NCI-H1436 treated with DMSO at 0.1 percent for 48 hours (cell line): ENCODE data around the gene MTMR1.

Source experiments
- DNase-seq: peaks from one replicate; lab custom pipeline; 2025; lab: John Stamatoyannopoulos, UW

The MTMR1 gene

DNA sequence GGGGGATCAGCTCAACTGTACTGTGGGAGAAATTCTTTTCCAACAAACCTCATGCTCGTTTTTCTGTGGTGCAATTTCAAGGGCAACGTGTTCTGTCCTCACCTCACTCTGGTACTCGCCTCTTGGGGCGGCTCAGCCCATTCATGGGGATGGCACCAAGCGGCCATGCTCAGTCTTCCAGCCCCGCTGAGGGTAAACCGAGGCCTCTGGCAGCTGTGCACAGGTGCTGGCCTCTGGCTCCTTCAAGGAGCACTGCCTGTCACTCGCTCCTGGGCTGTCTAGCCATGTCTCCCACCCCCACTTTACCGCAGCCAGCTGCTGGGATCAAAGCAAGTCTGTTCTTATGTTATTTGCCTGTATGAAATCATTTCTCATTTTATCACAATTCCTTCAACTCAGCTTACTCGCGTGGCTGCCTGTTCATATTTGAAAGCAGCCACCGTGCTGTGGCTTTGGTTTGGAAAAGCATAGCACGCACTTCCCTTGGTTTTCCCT, 70.2 kb downstream of the MTMR1 start:
- DNase-seq: no peak

DNA sequence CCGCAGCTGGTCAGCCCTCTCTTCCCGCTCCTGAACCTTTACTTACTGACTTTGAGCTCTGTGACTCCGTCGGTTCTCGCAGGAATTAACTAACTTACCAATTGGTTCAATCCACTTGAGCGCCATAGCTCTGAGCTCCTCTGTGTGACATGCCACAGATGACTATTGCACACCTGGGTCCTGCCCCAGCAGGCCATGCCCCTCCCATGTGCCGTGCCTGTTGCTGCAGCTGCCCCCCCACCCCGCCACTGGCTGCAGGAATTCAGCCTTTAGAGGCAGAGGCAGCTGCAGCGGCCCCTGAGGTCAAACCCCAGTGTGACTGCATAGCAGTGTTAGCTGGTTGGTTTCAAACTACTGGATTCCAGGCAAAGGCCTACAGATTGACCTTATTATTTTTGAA, 70.6 kb downstream of the MTMR1 start:
- DNase-seq: no peak

DNA sequence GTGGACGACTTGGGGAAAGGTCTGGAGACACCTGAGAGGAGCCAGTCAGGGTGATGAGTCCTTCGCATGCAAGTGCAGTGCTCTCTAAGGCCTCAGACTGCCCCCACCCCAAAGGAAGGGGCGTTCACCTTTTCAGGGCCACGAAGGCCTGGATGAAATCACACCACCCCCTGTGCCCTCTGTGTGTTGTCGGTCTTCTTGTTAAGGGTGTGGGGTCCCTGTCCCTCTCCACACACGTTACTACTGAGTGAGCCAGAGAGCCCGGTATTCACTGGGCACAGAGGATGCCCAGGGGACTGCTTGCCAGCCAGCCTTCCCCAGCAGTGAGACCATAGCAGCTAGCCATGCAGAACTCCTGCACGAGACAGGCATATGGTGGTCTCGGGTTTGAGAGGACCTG, 72.0 kb downstream of the MTMR1 start:
- DNase-seq: no peak

DNA sequence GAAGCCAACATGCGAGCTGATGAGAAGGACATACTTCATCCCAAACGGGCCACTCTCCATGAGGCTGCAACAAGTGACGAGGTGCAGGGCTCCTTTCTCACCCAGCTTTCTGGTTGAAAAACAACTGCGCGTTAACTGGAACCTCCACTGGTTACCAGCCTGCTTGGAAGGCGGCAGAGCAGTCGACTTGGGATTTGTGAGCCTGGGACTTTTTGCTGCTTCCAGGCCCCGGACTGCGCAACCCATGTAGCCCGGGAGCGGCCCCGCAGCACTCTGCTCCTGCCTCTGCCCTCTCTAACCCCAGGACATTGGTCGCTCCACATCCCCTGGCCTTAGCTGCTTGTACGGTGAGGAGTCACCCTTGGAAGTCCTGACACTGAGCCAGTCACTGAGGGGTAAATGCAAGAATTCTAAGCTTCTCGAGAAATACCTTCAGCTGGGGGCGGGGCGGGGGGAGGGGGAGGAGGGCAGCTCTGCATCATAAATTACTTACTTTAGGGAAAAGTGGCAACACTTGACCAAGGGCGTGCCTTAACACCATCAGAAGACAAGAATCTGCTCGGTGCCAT, 72.7 kb downstream of the MTMR1 start:
- DNase-seq: no peak

DNA sequence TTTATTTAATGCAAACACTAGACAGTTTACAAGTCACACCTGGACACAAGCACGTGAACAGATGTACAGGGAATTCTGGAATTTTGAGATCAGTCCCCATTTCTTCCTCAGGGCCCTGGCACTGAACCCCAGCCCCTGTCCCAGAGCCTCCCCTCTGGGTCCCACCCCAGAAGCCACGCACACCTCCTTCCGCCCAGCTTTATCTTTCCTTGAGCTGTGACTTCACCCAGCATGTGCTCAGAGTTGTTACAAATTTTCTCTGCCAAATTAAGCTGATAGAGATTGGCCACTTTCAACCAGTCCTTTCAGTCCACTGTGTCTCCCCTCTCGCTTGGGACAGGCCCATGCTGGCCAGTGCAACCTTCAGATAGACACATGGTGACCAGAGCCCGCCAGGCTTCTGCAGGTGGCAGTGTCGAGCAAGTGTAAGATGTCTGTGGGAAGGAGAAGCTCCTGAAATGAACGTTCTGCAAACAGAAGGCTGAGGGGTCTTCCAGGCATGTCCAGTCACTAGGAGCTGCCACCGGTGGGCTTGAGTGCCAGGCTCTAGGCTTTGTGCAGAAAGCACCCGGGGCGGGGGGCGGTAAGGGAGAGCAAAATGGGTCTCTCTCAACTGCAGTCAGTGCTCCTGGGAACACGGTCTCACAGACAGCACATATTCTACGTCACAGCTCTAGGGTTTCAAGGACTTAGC, 73.3 kb downstream of the MTMR1 start:
- no peak for DNase-seq

DNA sequence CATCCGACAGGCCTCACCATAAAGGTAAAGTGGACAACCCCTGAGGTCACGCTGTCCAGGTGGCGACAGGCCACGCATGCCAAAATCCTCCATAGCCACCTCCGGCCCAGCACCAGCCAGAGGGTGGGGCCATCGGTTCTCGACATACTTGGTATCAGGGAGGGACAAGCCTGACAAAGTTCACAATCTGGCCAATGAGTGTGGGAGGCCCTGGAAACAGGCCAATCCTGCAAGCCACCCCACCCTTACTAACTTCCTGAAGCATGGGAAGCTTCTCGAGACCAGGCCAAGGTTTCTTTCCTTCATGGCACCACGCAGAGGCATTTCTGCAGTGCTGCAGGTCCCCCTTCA, 73.8 kb downstream of the MTMR1 start:
- no peak for DNase-seq

DNA sequence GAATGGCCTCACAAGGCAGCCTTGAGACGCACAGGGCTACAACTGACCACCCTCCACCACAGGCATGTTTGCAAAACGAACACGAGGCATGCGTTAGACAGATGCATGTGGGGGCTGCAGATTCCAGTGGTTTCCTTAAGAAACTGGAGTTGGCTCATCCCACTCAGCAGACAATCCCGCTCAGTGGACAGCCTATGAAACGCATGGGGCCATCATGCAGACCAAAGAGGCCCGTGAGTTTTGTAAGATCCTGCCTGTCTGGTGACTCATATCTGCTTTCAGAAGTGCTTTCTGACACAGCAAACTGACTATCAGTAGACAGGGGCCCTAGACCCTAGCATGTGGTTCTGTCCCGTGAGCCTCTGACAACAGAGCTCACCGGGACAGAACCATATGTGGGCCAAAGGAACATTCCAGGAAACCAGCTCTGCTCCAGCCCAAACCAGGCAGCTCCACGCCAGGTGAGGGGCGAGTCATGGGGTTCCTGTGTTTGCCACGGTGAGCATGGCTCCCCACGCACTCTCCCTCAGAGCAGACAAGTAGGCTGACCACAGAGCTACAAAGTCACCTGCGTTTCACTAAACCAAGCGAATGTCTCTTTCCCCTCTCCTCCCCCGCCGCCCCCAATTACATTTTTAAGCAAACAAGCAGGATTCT, 74.4 kb downstream of the MTMR1 start:
- no peak for DNase-seq

DNA sequence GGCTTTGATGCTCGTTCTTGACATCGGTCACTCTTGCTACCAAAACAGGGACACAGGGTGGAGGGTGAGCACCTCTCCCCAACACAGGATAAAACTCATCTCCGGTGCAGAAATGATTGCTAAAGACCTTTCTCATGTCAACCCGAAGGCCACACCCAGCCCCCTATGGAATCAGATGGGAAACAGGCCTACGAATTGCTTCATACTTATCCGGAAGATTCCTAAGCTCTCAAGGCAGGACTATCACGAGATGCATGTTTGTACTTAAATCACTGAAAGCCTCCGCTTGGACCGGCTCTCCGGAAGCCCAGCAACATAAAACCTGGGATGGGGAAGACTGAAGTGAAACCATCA, 74.9 kb downstream of the MTMR1 start:
- DNase-seq: no peak

DNA sequence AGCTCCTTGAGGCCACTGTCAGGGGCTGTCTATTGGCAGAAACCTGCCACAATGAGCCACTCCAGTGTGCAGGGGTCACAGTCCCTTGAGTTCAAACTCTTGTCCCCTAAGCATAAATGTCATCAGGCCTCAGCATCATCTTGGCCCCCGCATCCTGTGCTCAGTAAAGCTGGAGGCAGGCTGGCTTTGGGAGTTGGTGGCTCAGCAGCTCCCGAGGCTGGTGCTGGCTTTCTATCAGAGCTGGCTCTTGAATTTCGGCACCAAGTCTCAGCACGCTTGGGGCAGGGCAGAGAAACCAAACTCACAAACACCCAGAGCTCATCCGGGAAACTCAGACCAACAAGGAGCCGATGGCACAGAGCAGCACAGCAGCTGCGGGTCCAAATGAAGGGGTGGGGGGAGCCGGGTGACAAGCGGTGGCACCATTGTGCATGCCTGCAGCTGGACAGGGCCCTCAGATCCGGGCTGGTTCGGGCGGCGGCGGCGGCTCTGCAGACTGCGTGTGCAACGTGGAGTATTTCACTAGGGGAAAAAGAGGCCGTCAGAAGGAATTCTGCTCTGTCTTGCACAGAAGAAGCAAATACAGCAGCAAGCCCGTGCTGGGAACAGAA, 75.5 kb downstream of the MTMR1 start:
- DNase-seq: no peak

DNA sequence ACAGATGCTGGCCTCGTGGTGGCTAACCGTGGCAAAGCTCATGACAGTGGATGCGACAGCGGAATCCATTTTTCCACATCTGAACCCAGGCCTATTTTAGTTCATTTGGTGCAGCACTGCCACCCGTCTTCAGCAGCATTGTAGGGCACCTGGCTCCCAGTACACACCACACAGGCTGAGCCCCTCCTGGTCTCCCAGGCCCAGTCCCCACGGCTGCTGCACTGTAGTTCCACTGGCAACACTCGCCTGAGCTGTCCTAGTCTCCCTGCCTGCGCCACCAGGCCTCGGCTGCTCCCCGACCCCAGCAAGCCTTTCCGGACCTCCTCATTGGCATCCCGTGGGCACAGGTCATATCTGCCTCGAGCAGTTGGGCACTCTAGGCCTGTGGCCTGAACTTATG, 76.2 kb downstream of the MTMR1 start:
- DNase-seq: no peak

DNA sequence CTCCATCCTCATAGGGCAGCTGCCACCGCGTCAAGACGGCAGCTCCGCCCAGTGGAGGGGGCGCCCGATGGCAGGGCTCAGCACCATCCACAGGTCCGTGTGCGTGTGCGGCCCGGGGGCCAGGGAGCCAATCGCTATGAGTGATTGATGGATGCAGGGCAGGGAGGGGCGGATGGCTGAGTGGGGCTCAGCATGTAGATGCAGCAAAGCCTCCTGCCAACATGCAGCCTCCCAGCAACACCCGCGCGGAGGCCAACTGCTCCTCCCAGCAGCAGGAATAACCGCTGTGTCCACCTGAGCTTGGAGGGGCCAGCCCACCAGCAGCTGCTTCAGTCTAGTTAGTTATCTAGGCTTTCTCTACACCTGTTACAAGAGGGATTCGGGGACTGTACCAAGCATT, 77.4 kb downstream of the MTMR1 start:
- DNase-seq: no peak

DNA sequence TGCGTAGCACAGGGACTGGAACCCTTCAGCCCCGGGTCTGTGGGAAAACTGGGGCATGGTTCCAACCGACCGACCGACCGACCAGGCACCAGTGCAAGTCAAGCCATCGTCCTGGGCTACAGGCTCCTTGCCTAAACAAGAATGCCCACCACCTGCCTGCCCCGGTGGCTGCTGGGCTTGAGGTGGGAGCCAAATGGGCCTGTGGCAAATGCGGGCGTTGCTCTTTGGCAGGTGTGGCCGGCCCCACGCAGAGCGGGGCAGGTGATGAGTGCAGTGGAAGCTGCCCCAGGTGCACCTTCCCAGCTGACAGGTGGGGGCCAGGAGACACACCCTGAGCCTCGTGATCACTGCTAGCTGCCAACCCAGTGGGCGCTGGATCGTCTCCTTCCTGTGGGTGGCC, 77.9 kb downstream of the MTMR1 start:
- no peak for DNase-seq

DNA sequence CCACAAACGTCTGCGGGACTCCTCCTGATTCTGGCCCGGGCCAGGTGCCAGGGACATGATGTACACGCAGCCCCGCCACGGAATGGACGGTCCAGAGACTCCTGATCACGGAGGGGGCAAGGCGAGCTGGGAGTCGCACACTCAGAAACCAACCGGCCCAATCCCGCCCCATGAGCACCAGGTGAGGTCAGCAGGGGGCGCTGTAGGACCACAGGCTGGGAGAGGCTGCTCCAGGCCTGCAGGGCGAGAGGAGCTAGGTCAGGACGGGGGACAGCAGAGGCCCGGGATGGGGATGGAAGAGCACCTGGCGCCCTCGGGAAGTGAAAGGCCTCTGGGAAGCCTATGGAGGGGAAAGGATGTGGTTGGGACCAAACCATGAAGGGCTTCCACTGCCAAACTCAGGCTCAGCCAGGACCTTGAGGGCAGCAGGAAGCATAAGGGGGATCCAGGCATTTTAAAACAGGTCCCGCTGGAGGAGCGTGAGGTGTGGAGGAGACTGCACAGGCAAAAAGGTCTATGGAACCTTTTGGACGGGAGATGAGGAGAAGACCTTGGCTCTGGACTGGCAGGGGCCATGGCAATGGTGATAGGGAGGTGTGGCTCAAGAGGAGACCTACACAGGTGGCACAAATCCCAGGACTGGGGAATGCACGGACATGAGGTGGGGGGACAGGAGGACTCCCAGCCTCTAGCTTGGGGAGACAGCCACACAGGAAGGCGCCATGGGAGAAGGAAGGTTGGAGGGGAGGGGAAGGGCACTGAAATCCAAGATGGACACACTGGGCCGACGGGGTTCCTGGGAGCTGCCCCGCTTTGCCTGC, 79.2 kb downstream of the MTMR1 start:
- DNase-seq: no peak

DNA sequence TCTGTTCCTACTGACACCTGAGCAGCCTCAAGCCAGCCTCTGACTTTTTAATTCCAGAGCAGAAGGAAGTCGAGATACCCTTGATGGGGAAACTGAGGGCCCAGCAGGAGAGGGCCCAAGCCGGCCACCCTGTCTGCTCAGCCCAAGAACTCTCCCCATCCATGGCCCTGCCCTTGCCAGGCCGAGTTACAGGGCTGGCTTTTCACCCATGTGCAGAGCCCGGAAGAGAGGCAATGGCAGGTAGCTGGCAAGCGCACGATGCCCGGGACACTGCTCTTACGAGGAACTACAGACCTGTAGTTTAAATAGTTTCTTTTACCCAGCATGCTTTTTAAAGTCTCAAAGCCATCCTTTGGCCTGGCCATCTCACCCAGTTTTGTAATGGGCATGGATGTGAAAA, 79.9 kb downstream of the MTMR1 start:
- no peak for DNase-seq

DNA sequence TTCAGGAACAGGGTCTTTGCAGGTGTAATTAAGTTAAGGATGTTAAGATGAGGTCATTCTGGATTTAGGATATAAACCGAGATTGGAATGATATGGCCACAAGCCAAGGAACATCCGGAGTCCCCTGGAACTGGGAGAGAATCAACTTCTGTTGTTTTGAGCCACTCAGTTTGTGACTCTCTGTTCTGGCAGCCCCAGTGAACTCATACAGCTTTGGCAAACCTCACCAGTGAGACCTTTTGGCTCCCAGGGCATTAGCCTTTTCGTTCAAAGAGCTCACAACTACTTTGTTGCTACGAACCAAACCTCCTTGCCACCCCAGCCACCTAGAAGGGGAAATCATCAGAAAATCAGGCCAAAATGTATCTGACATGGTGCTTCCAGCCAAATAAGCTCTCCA, 80.4 kb downstream of the MTMR1 start:
- DNase-seq: no peak

DNA sequence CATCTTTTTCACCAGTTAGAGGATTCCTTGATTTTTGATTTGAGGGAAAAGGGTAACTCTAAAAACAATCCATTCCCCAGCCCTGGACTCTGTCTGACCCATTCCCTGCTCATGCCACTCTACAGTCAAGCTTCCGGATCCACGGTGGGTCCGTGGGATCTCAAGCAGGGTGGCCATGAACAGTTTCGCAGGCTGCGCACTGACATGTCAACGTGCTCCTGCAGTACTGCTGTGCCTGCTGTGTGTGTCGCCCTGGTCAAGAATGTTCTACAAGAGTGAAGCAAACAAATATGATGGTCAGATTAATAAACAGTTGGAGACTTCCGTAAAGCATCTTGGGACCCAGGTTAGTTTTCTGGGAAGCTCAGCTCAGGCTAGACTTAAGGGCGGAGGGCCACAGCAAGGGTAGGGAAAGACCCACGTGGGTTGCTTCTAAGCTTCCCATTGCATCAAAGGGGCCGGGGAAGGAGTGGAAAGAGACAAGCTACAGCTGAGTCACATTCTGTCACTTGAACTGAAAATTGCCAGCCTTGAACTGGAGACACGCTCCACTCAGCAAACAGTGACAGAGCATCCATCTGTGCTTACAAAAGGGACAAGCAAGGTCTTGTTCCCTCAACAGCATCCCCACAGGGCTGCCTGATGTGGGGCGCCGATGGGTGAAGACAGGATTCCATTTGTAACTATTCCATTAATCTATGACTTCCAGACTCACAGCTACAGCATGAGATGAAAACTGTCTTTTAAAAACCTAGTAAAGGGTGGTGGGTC, 81.8 kb downstream of the MTMR1 start:
- no peak for DNase-seq

DNA sequence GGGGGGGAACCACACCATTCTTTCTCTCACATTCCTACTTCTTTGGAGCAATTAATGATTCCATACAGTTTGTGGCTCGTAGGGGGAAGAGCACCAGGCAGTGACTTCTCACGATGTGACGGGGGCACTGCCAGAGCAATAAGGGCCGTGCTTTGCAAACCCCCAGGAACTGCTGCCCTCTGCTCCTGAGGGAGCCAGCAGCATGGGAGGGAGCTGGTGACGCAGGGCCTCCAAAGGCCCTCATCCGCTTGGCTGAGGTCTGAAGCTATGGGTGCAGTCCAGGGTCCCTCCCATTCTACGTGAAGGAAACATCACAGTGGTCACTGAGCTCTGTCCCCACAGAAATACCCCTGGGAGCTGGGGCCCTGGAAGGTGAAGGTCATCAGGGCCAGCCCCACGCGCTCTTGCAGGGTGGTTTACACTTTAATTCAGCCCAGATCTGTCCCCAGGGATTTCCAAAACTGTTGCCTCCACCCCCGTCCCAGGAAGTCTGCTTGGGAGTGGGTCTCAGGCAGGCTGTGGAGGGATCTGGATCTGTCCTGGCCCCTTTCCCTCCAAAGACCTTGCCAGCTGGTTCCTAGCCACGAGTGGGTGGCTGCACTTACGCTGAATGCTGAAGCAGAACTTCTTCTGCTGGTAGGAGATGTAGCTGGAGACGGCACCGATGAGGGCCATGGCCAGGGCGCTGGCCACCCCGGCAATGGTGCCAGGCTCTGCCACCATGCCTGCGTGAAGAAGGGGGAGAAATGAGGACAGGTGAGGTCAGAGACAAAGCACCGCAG, 82.6 kb downstream of the MTMR1 start:
- no peak for DNase-seq

DNA sequence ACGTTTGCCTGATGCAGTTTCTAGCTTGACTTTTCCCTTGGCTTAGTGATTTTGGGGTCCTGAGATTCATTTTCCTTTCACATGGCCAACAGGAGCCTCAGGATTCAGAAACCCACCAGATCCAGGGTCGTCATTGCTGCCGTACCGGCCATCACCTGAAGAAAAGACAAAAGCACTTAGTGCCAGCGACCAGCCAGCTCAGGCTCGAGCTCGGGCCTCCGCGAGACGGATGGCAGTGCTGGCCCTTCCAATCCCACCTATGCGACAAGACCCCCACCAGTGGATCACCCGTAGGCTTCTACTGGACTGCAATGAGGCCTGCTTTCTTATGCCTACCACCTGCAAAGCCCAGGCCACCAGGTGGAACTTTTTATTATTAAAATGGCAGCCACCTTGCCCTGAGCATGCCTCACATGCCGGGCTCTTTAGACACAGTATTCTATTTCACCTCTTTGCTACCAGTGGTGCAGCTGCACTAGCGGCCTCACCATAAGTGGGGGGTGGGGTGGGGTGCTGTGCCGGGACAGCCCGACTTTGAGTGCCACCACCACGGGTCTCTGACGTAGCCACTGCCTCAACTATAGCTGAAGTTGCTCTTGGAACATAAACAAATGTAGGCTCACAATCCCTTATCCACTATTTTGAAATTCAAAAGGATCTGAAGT, 84.3 kb downstream of the MTMR1 start:
- no peak for DNase-seq

DNA sequence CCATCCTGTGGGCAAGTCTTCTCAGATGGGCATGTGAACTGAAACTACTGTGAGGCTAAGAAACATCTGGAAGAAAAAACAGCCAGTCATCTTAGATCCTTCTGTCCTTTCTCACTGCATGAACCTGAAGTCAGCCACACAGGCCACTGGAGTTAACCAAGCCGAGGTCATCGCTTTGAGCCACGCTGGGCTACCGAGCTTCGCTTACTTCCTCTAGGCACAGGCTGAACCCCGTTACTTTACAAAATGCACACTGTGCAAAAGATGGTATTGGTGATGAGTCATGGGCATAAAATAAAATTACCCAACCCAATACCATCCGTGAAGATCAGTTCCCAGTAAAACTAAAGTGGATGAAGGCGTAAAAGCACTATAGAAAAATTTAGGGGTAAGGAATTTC, 86.2 kb downstream of the MTMR1 start:
- no peak for DNase-seq

DNA sequence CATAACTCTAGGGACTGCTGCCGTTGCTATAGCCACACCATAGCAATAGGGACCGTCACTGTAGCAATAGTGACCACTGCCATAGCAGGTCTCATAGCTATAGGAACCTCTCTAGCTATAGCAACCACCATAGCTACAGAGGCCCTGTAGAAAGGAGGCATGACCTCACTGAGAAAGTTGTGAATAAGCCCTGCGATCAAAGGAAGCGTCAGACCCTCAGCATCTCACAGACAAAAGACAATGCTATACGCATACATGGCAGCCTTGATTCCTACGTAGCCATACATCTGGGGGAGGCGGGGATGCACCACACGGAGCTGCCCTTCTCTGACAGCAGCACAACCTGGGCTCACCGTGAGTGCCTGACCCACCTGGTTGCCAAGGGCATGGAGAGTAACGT, 88.5 kb downstream of the MTMR1 start:
- DNase-seq: no peak
